HG03175 (cell line): ENCODE results near the gene CLDN6.
A peak's percentile ranks its signal among the peaks of the same experiment; 100 is the strongest.

ENCODE experiments used
- ATAC-seq: cut with Tn5 transposase; IDR thresholded peaks from one replicate; pipeline ENCODE4 v1.9.1; 2021; ENCODE audit warnings: mild to moderate bottlenecking, moderate library complexity; ENCODE audit not compliant: unreplicated experiment

CLDN6 gene

DNA sequence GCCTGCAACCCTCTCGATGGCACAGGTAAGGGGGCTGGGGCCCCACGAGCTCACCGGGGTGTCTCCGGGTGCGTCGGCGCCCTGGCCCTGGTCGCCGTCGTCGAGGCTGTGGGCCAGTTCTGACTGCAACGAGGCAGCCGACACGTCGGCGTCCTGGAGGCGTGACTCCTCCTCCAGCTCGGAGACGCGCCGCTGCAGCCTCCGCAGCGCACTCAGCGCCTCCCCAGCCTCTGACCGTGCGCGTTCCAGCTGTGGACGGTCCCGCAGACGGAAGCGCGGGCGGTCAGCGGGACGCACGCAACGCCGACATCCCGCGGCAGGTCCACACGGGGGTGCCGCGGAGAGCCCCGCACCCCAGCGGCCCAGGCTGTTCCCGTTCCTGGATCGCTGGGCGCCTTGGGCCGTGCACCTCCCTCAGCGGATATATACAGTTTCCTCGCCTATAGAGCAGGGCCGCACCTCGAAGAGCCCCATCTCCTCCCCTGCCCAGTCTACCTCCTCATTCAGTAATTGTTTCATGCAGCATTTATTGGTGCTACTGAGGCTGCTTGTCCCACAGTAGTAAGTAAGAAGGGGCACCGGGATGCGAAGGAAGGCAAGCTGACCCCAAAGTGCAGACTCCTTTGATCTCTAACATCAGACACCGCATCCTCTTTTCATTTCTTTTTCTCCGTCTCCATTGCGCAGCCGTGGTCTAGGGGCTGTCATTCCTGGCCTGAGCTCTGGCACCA is 11.7 kb upstream of the CLDN6 start:
- no peak for ATAC-seq

DNA sequence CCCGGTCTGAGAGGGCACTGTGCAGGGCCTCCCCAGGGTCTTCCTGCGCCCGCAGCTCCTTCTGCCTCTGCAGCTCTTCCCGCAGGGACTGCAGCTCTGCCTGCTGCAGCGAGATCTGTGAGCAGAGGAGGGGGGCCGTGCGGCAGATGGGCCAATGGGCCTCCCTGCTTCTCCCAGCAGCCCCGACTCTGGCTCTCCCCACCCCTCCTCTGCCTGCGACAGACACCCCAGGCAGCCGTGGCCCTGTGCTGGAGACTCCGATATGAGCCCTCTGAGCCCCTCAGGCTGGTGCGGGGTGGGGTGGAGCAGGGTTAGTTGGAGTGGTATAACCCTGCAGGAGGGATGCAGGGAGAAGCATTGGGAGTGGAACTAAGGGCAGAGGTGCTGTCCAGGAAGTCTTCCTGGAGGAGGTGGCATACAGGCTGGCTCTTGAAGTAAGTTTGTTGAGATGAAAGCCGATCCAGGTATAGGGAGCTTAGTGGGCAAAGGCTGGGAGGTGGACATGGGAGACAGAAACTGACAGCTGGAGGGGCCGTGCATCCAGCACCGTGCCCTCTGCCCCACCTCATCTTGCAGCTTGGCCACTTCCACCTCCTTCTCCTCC is 10.8 kb upstream of the CLDN6 start:
- no peak for ATAC-seq

DNA sequence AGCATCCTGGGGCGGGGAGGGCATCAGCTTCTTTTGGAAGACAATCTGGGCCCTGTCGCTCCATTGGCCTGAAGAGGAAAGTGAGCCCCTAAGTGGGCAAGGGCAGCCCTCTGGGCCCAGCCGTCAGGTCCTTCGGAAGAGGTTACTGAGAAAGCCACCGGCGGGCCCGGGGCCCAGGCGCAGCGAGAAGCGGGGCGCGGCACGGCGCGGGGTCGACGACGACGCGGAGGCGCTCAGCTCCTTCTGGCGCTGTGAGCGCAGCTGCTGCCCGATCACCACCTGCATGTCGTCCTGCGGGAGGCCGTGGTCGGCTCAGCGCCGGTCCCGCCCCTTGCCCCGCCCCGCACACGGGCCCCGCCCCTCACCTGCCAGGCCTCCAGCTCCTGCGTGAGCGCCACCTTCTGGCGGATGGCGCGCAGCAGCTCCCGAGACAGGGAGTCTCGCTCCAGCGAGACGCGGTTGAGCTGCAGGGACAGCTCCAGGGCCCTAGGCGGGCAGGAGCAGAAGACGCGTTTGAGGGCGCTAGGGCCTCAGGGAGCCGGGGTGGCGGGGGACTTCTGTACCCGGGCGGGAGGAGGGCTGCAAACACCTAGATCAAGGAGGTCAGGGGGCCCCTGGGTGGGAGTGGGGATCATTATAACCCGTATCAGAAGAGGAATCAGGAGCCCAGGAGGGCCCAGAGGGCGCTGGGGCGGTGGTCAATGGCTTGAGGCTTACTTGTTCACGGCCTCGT is 10.2 kb upstream of the CLDN6 start:
- ATAC-seq = no peak

DNA sequence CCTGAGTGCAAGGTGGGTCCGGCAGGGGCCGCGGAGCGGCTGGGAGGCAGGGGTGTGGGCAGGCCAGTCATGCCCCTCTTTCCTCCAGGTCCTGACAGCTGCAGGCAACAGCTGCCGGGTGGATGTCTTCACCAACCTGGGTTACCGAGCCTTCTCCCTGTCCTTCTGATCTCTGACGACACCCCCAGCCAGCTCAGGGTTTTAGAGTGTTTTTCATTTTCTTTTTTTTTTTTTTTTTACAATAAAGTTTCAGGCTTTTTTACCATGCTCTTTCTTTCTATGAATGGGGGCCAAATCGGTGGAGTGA is 9.5 kb upstream of the CLDN6 start:
- ATAC-seq = no peak

DNA sequence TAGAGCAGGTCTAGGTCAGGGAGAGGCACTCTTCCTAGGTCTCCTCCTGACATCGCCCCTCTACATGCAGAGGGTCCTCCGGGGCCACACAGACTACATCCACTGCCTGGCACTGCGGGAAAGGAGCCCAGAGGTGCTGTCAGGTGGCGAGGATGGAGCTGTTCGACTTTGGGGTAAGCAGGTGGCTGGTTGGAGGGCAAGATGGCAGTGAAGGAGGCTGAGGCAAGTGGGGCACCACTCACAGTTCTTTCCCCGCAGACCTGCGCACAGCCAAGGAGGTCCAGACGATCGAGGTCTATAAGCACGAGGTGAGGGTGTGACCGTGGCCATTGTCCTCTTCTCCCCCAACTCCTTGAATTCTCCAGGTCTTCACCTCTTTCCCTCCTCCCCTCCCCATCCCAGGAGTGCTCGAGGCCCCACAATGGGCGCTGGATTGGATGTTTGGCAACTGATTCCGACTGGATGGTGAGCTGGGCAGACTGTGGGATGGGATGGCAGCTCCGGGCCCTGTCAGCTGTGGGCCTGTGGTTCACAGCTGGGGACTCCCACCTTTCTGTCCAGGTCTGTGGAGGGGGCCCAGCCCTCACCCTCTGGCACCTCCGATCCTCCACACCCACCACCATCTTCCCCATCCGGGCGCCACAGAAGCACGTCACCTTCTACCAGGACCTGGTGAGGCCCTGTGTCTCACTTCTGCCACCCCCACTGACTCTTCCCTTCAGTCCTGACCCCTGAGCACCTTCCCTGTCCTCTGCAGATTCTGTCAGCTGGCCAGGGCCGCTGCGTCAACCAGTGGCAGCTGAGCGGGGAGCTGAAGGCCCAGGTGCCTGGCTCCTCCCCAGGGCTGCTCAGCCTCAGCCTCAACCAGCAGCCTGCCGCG is 8.9 kb upstream of the CLDN6 start:
- no peak for ATAC-seq

DNA sequence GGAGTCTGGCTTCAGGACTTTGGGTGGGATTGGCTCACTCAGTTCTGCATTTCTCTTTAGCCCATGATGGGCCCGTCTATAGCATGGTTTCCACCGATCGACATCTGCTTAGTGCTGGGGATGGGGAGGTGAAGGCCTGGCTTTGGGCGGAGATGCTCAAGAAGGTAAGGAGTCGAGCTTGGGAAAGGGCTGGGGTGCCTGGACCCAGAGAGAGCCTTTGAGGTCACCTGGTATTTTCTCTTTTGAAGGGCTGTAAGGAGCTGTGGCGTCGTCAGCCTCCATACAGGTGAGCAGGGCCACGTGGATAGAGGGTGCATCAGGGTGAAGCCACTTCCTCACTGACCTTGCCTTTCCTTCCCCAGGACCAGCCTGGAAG is 8.0 kb upstream of the CLDN6 start:
- no peak for ATAC-seq

DNA sequence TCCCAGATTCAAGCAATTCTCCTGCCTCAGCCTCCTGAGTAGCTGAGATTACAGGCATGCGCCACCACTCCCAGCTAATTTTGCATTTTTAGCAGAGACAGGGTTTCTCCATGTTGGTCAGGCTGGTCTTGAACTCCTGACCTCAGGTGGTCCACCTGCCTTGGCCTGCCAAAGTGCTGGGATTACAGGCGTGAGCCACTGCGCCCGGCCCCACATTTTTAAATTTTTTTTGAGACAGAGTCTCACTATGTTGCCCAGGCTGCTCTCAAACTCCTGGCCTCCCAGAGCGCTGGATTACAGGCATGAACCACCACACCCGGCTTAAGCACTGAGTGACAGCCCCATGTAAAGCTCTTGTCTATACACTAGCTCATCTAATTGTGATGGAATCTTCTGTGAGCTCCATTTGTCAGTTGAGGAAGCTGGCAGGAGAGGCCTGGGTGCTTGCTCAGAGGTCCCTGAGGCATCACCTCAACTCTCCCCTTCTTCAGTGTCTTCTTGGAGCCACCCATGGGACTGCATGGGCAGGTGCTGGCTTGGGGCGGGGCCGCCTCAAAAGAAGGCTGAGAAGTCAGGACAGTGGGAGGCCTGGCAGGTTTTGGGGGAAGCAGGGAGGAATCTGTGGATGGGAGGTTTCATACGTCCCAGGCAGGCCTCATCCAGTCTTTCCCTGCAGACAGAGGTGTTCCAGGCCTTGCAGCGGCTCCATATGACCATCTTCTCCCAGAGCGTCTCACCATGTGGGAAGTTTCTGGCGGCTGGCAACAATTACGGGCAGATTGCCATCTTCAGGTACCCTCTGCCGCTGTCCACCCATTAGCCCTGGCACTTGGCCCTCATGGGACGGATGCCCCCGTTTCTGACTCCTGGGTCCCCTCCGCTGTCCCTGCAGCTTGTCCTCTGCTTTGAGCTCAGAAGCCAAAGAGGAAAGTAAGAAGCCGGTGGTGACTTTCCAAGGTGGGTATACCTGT is 7.3 kb upstream of the CLDN6 start:
- no peak for ATAC-seq

DNA sequence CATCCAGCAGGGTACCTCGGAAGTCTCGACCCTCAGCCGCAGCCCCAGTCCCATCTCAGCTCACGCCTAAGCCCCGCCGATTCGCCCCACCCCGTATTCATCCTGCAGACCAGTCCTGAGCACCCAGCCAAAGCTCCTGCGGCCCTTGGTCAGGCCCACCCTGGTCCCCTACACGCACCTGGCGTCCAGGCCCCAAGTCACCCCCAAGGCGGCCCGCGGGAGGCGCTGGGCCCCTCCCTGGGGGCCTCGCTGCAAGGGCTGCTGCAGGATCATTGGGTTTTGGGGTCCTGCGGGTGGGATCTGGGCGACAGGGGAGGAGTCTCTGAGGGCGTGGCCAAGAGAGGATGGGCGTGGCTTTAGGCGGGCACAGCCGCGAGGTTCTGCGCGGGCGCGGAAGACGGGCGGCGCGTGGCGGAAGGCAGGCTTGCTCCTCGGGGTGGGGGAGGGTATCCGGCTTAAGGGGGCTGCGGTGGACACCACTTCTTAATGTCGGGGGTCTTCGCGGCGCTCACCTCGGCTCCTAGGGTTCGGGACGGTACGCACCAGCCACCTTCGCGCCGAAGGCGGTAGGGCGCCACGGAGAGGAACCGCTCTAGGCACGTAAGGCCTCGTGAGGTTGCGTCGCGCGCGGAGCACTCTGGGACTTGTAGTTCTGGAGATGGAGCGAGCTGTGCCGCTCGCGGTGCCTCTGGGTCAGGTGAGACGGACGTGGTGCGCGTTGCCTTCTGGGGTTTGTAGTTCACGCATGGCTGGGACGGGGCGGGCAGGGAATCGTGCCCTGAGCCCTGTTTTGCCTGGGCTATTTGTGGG is 5.9 kb upstream of the CLDN6 start, which contains the start of the genes HCFC1R1 and THOC6:
TSS of gene HCFC1R1 (minus strand) at position 274 of the 810 bp plus-strand sequence. CDS start at position 273, 1 bp downstream.
TSS of gene THOC6 (plus strand) at position 367 of the 810 bp plus-strand sequence. CDS start at position 659, 292 bp downstream.
- ATAC-seq = peak; percentile 80

DNA sequence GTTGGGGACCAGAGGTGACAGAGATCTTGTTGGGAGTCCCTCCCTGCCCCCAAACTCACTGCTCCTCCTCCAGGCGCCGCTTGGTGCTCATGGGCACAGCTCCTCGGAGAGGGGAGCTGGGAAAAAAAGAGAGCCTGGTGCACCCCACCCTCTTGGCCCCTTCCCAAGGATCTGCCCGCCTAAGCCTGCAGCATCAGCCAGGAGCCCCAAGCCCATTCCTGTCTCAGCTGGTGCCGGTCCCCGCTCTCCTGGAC is 5.4 kb upstream of the CLDN6 start:
- ATAC-seq = no peak

DNA sequence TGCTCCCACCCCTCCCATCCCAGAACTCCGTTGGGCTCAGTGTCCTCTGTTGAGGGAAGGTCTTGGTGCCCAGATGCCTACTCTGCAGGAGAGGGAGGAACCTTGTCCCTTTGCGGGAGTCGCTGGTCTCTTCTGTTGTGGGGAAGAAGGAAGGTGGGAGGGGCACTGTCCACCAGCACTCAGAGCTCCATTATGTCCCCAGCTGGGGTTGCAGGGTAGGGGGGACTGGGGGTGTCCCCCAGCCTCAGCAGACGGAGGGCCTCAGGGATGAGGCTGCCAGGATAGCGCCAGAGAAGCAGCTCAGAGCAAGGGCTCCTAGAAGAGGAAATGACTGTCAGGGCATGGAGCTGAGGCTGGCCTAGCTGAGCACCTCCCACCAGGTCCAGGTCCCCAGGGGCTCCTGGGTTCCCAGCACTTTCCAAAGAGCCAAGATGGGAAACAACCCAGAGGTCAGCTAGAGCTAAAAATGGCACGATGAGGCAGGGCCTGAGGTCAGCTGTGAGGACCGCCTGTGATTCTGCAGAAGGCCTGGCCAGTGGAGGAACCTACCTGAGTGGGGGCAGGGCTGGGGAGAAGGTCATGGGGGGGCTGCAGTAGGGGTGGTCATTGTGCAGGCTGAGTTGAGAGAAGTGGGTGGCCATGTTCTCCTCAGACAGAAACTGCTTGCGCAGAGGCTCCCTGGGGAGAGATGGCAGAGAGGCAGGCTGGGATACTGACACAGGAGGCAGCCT is 4.9 kb upstream of the CLDN6 start:
- ATAC-seq = no peak

DNA sequence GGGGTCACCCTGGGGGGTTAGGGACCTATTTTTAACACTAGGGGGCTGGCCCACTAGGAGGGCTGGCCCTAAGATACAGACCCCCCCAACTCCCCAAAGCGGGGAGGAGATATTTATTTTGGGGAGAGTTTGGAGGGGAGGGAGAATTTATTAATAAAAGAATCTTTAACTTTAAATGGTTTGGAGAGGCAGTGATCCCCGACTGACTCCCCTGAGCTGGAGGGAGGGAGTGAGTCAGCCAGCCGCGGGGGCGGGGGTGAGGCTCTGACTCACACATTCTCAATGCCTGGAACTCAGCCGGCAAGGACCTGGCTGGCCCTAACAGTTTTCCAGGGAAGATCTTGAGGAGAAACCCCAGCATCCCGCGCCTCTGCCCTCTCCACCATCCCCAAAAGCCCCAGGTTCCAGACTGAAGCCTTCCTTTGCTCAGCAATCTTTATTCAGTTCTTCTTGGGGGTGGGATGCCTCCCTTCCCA is 4.3 kb upstream of the CLDN6 start:
- ATAC-seq = no peak

DNA sequence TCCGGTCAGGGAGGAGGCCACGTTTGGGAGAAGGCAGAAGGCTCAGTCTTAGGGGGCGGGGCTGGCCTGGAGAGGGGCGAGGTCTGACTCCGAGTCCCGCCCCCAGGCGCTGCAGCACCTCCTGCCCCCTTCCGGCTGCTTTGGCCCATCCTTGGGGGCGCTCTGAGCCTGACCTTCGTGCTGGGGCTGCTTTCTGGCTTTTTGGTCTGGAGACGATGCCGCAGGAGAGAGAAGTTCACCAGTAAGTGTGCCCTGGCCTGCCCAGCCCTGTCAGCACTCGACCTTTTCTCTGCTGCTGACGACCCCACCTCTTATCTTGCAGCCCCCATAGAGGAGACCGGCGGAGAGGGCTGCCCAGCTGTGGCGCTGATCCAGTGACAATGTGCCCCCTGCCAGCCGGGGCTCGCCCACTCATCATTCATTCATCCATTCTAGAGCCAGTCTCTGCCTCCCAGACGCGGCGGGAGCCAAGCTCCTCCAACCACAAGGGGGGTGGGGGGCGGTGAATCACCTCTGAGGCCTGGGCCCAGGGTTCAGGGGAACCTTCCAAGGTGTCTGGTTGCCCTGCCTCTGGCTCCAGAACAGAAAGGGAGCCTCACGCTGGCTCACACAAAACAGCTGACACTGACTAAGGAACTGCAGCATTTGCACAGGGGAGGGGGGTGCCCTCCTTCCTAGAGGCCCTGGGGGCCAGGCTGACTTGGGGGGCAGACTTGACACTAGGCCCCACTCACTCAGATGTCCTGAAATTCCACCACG is 3.6 kb upstream of the CLDN6 start:
- ATAC-seq = no peak

DNA sequence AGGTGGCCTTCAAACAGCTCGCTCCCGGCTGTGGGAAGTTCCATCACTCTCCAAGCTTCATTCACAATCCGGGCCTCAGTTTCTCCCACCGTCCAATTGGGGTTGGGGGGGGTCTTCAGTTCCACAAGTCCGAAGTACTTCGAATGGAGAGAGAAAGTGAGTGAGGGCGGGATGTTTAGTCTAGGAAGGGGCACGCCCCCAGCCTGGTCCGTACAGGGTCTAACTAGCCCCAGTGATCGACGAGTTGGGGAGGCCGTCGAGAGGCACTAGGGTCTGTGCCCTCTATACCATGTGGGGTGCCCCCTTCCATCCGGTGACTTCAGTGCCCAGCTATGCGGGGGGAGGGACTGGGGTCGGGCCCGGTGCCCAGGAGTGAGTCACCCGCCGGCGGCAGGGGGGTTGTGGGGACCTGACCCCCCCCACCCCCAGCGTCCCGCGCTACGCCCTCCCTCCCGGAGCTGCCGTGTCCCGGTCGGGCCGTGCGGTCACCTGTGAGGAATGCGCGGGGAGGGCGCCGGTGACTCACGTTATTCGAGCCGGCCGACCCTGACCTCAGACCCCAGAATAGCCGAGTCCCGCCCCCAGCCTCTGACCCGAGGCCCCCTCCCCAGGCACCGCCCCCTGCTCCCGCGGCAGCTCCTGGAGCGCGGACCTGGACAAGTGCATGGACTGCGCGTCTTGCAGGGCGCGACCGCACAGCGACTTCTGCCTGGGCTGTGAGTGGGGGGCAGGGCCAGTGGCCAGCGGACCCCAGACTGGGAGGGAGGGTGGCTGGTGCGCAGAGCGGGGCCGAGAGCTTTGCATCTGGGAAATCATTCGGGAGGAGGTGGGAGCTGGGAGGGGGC is 2.8 kb upstream of the CLDN6 start:
- ATAC-seq = no peak

DNA sequence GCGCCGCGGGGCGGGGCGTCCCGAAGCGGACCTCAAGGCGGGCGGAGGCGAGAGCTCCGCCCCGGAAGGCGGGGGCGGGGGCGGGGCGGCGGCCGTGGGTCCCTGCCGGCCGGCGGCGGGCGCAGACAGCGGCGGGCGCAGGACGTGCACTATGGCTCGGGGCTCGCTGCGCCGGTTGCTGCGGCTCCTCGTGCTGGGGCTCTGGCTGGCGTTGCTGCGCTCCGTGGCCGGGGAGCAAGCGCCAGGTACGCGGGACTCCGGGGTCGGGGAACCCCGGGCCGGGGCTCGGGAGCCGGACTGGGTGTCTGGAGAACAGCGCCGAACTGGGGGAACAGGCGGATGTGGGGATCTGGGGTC is 2.2 kb upstream of the CLDN6 start, which contains the start of gene TNFRSF12A:
TSS of gene TNFRSF12A (plus strand) at position 122 of the 357 bp plus-strand sequence. CDS start at position 152, 30 bp downstream.
- no peak for ATAC-seq

DNA sequence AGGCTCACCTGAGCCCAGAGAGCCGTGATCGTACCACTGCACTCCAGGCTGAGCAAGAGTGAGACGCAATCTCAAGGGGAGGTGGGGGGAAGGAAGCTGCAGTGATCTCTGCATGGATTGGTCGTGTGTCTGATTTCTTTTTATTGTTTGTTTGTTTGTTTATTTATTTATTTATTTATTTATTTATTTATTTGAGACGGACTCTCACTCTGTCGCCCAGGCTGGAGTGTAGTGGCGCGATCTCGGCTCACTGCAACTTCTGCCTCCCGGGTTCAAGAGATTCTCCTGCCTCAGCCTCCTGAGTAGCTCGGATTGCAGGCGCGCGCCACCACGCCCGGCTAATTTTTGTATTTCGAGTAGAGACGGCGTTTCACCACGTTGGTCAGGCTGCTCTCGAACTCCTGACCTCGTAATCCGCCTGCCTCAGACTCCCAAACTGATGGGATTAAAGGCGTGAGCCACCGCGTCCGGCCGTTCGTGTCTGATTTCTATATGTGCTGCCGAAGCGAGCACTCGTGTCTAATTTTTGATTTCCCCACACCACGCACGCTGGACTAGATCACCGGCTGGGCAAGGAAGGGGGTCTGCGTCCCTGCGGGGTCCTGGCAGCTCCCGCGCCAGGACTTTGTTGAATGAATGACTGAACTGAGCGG is 1.7 kb upstream of the CLDN6 start:
- ATAC-seq = no peak

DNA sequence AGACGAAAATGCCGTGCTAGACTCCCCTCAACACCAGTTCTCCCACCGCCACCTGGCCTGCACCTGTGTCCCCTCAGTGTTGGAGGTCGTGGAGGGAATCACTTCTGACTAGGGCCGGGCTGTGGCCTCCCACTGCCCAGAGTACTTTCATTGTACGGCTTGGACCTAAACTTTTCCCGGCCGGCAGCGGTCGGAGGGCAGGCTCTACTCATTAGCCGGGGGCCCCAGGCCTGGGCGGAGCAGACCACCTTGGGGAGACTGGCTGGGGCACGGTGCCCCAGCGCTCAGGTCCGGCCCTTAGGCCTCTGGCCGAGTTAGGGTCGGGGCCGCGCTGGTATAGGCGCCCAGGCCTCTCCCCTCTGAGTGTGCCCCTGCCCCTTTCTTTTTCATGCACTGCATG is 639 bp downstream of the CLDN6 start:
- ATAC-seq = no peak
